Panc1 (cell line): Measurements from ENCODE around the gene PAX5. TPM values are rescaled to one million over a fixed set of nuclear protein-coding genes. Genes with fewer than 3 reads are reported as not detected.

ENCODE experiments used
- ATAC-seq: fragments of 200-7000 bp; cut with Tn5 transposase; 2 replicates; pipeline ENCODE4 v1.9.1; 2020; ENCODE audit warnings: mild to moderate bottlenecking, moderate library complexity
- BruUV-seq: library from RNA; stranded (reverse); fragments of 400-500 nt; replicated peaks from 2 replicates; lab custom pipeline; 2021; lab: Mats Ljungman, UMichigan
- CTCF ChIA-PET: fragments of 300-600 bp; sonication (Branson Sonifier 250); formaldehyde crosslinking; loops from one replicate; lab custom pipeline; 2022; ENCODE audit warnings: antibody characterized with exemption; lab: Charles Lee
- POLR2A ChIA-PET: fragments of 300-600 bp; sonication (Branson Sonifier 250); formaldehyde crosslinking; loops from one replicate; lab custom pipeline; 2022; ENCODE audit warnings: antibody characterized with exemption; lab: Charles Lee
- DNase-seq: peaks from one replicate; pipeline ENCODE4 v3.0.0-alpha.2; 2010; ENCODE audit warnings: low read depth, low spot score
- H3K27ac ChIP-seq: 2 replicates; pipeline ENCODE4 v1.5.1; 2011; ENCODE audit warnings: mild to moderate bottlenecking, low read length, inconsistent platforms
- H3K27me3 ChIP-seq: fragments of 200-500 bp; sonication (Bioruptor generic); 2 replicates; pipeline ENCODE4 v1.6.0; 2014; ENCODE audit warnings: low read length, inconsistent platforms; ENCODE audit not compliant: control insufficient read depth, insufficient read depth
- H3K36me3 ChIP-seq: fragments of 200-500 bp; sonication (Bioruptor generic); 2 replicates; pipeline ENCODE4 v1.5.1; 2014; ENCODE audit warnings: inconsistent platforms, mild to moderate bottlenecking, low read length, moderate library complexity; ENCODE audit not compliant: control insufficient read depth, insufficient read depth
- H3K4me1 ChIP-seq: 2 replicates; pipeline ENCODE4 v1.5.1; 2011; ENCODE audit warnings: inconsistent platforms, mild to moderate bottlenecking, low read length, moderate library complexity; ENCODE audit not compliant: control insufficient read depth, insufficient read depth
- H3K4me3 ChIP-seq, 2 experiments: 2 replicates each; pipeline ENCODE4 v1.5.1; 2011 to 2012; ENCODE audit warnings: low read depth in 2 of 2, low read length in 2 of 2, mild to moderate bottlenecking in 2 of 2, inconsistent platforms in 1 of 2, moderate library complexity in 1 of 2
- H3K9me3 ChIP-seq: fragments of 200-500 bp; sonication (Bioruptor generic); 2 replicates; pipeline ENCODE4 v1.5.1; 2014; ENCODE audit warnings: low read depth, mild to moderate bottlenecking, inconsistent platforms, low read length, moderate library complexity; ENCODE audit not compliant: control insufficient read depth, insufficient read depth
- POLR2AphosphoS5 ChIP-seq: IDR thresholded peaks from 2 replicates; pipeline ENCODE4 v1.6.1; 2012; ENCODE audit warnings: mild to moderate bottlenecking, low read depth, low read length, moderate library complexity
- REST ChIP-seq, 2 experiments: IDR thresholded peaks; 2 replicates each; pipeline ENCODE4 v1.6.1; 2011 to 2012; ENCODE audit warnings: low read depth in 2 of 2, control low read depth in 1 of 2, low read length in 1 of 2, mild to moderate bottlenecking in 1 of 2, moderate library complexity in 1 of 2; ENCODE audit not compliant: insufficient read depth in 1 of 2
- SIN3A ChIP-seq: IDR thresholded peaks from 2 replicates; pipeline ENCODE4 v1.6.1; 2012; ENCODE audit warnings: low read depth, mild to moderate bottlenecking, low read length, moderate library complexity, borderline replicate concordance; ENCODE audit not compliant: insufficient read depth
- TCF7L2 ChIP-seq: IDR thresholded peaks from 2 replicates; pipeline ENCODE4 v1.6.1; 2011; ENCODE audit warnings: mild to moderate bottlenecking, low read depth, low read length, inconsistent platforms
- in situ Hi-C: cut with HindIII; loops from 2 replicates; pipeline ENCODE4 v1.10.0; 2016; ENCODE audit warnings: low sequenced_read_pairs, low pct_unique_long_range_greater_than_20kb
- intact Hi-C: fragments of 100-400 bp; cut with micrococcal nuclease; formaldehyde crosslinking; loops from one replicate; pipeline ENCODE4 v1.10.0; 2022; ENCODE audit not compliant: unreplicated experiment
- total RNA-seq: library from RNA; stranded (reverse); gene quantifications from one replicate; pipeline ENCODE4 v1.2.1, GENCODE V29; 2021; ENCODE audit not compliant: unreplicated experiment
- TF ChIP-seq, protein P1 (sequence below): fragments of 450-650 bp; IDR thresholded peaks from 2 replicates; pipeline ENCODE4 v1.5.1; 2017; ENCODE audit warnings: mild to moderate bottlenecking

Gene PAX5
- total RNA-seq, 1 experiment from 2014 or later = 0.39 TPM

DNA sequence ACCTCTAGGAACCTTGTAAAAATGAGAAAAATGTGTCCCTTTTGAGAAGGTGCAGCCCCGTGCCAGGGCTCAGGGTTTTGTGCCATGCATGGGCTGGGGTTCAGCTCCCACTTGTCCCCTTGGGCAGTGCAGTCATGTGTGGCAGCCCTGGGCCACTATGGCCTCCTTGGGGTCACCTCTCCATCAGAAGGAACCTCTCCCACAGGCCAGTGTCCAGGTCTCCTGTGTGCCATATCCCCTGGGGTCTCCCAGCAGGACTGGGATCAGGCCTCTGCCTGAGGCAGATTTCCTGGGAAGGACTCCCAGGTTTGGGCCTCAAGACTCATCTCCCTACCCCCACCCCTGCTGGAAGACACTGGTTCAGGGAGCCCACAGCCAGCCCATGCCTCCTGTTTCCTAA lies 189.1 kb downstream of the PAX5 start:
- H3K4me3 ChIP-seq = no peak overlapping the region
- BruUV-seq = no TSS peak
- CTCF ChIA-PET = no interaction called here
- intact Hi-C loops (no loop called here), in situ Hi-C loops (no loop called here)
- H3K9me3 ChIP-seq = no peaks in the 10 kb centered on the region
- TF ChIP-seq POLR2AphosphoS5 (no peak), TCF7L2 (no peak), REST (IDR thresholded peaks at IDR 0.05; ENCODE audit: insufficient read depth in 1 of 2, low read depth in 2 of 2, low read length in 1 of 2) (no peak), SIN3A (no peak)
- TF ChIP-seq, protein P1, sequence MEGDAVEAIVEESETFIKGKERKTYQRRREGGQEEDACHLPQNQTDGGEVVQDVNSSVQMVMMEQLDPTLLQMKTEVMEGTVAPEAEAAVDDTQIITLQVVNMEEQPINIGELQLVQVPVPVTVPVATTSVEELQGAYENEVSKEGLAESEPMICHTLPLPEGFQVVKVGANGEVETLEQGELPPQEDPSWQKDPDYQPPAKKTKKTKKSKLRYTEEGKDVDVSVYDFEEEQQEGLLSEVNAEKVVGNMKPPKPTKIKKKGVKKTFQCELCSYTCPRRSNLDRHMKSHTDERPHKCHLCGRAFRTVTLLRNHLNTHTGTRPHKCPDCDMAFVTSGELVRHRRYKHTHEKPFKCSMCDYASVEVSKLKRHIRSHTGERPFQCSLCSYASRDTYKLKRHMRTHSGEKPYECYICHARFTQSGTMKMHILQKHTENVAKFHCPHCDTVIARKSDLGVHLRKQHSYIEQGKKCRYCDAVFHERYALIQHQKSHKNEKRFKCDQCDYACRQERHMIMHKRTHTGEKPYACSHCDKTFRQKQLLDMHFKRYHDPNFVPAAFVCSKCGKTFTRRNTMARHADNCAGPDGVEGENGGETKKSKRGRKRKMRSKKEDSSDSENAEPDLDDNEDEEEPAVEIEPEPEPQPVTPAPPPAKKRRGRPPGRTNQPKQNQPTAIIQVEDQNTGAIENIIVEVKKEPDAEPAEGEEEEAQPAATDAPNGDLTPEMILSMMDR = no peak
- peaks cover 2% of the 10 kb centered on the region; the same call in 1 of the 2 replicates for H3K27me3 ChIP-seq
- no peak overlapping the region for H3K27ac ChIP-seq
- no peaks in the 10 kb centered on the region for H3K4me1 ChIP-seq
- no peaks in the 10 kb centered on the region for H3K36me3 ChIP-seq
- POLR2A ChIA-PET = no interaction called here
- ATAC-seq = no peak
- DNase-seq = no peak

- intact Hi-C loops = no loop called here
- no peak for DNase-seq
- in situ Hi-C loops = no loop called here
- ChIA-PET POLR2A (interaction anchor here (0.6 kb wide), 1 partner anchor 220 kb away, joined by 10 read pairs; no protein-coding TSS in a partner anchor), CTCF (no interaction called here)
- no peaks in the 10 kb centered on the region for H3K4me1 ChIP-seq
- H3K36me3 ChIP-seq = no peaks in the 10 kb centered on the region
- H3K27ac ChIP-seq = no peak overlapping the region
- TF ChIP-seq, protein P1 = no peak
- TF ChIP-seq TCF7L2 (no peak), SIN3A (no peak), REST (IDR thresholded peaks at IDR 0.05; ENCODE audit: insufficient read depth in 1 of 2, low read depth in 2 of 2, low read length in 1 of 2) (no peak)
- H3K4me3 ChIP-seq = no peak overlapping the region
- H3K27me3 ChIP-seq = peaks cover 6% of the 10 kb centered on the region; the same call in 1 of the 2 replicates
- no peaks in the 10 kb centered on the region for H3K9me3 ChIP-seq
- no TSS peak for BruUV-seq
- ATAC-seq = no peak
Observed at GRCh38 chr9:36843964-36844363, 190.1 kb downstream of the PAX5 start.
